Activated naive CD8-positive, alpha-beta T cell treated with anti-CD3 and anti-CD28 coated beads, Interleukin-2, amount 50 U/mL, for 24 hours (primary cell): ENCODE results near the gene TRIM65.
A peak's percentile ranks its signal among the peaks of the same experiment; 100 is the strongest.

Source experiments
- ATAC-seq: fragments of 150-1000 bp; cut with Tn5 transposase; one replicate; pipeline ENCODE4 v1.10.0; 2021
- DNase-seq: peaks from one replicate; pipeline ENCODE4 v3.0.0; 2021
- H3K27ac Mint-ChIP-seq: one replicate; pipeline ENCODE4 v1.8.0; 2021; ENCODE audit warnings: mild to moderate bottlenecking, mixed read lengths
- H3K27me3 Mint-ChIP-seq: one replicate; pipeline ENCODE4 v1.8.0; 2021; ENCODE audit warnings: mixed read lengths
- H3K36me3 Mint-ChIP-seq: one replicate; pipeline ENCODE4 v1.8.0; 2021; ENCODE audit warnings: low read depth, mixed read lengths
- H3K4me1 Mint-ChIP-seq: one replicate; pipeline ENCODE4 v1.8.0; 2021; ENCODE audit warnings: mixed read lengths
- H3K4me3 Mint-ChIP-seq: one replicate; pipeline ENCODE4 v1.8.0; 2021; ENCODE audit warnings: mild to moderate bottlenecking, moderate library complexity, mixed read lengths
- H3K9me3 Mint-ChIP-seq: one replicate; pipeline ENCODE4 v1.8.0; 2021; ENCODE audit warnings: mixed read lengths

Gene TRIM65

DNA sequence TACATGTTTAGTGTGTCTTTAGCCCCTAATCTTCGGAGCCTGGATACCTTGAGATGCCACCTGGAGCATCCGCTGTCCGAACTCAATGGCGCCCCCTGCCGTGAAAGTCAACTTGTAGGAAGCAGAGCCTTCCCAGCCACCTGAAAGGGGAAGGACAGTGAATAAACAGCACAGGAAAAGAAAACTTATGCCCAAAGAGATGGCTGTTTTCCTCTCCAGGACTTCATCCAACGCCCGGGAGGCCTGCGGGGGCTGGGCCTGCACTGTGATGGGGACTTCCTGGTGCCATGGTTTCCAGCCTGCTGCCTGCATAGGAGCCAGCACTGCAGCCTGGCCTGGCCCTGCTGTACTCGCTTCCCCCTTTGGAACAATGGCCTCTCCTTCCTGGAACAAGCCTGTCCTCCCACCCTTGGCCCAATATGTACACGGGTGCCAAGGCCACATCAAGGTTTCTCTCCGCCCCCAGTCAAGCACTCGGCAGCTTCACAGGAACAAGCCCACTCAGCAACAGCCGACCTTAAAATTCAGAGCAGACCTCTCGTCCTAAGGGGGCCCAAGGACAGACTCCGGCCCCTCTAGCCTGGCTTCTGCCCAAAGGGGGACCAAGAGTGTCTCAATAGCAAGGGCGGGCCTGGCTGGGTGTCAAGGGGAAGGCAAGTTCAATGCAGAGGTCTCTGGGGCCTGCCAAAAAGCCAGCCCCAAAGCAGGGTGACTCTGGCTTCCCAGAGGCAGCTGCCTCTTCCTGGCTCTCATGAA, 48.0 kb downstream of the TRIM65 start:
- DNase-seq (peak; percentile 89), ATAC-seq (no peak)
- Mint-ChIP-seq H3K36me3 (peaks cover 5% of the 10 kb centered on the region), H3K9me3 (no peaks in the 10 kb centered on the region), H3K27me3 (no peaks in the 10 kb centered on the region), H3K27ac (no peak overlapping the region), H3K4me3 (no peak overlapping the region), H3K4me1 (peaks cover 25% of the 10 kb centered on the region)

DNA sequence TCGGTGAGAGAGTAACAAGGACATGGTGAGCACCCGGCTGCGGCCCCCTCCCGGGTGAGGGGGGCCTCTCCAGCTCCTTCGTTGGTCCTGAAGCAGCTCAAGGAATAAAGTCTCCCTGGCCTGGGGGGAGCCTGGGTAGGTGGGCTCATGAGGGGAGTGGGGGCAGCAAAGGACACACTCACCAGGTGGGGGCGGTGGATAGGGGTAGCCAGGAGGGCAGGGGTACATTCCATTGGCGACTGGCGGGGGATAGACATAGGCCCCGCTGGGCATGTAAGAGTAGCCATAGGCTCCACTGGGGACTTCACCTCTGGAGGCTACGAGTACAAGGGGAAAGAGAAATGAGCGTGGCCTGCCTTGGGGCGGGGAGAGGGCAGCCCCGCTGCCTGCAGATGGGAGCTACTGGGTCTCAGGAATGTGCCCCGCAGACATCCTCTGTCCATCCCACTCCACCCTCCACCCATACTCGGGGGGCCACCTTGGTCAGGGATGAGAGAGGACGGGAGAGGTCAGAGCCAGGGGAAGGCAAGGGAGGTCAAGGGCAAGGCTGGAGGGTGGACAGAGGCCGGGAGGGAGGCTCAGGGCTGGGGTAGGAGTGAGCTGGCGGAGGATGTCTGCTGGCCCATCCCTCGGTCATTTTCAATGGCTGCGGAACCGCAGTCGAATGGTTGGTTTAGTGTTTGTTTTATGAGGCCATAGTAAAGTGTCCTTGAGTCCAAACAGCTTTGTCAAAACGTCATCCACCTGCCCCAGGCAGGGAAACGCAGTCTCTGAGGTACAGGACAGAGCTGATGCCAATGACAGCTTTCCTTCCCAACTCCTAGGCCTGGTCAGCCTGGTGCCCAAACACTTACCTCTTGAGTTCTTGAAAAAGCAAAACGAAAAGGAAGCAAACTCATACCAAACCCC, 48.9 kb downstream of the TRIM65 start:
- Mint-ChIP-seq H3K9me3 (no peaks in the 10 kb centered on the region), H3K36me3 (peaks cover 5% of the 10 kb centered on the region), H3K4me3 (no peak overlapping the region), H3K27ac (no peak overlapping the region), H3K27me3 (no peaks in the 10 kb centered on the region), H3K4me1 (peaks cover 19% of the 10 kb centered on the region)
- no peak for DNase-seq
- ATAC-seq = no peak

DNA sequence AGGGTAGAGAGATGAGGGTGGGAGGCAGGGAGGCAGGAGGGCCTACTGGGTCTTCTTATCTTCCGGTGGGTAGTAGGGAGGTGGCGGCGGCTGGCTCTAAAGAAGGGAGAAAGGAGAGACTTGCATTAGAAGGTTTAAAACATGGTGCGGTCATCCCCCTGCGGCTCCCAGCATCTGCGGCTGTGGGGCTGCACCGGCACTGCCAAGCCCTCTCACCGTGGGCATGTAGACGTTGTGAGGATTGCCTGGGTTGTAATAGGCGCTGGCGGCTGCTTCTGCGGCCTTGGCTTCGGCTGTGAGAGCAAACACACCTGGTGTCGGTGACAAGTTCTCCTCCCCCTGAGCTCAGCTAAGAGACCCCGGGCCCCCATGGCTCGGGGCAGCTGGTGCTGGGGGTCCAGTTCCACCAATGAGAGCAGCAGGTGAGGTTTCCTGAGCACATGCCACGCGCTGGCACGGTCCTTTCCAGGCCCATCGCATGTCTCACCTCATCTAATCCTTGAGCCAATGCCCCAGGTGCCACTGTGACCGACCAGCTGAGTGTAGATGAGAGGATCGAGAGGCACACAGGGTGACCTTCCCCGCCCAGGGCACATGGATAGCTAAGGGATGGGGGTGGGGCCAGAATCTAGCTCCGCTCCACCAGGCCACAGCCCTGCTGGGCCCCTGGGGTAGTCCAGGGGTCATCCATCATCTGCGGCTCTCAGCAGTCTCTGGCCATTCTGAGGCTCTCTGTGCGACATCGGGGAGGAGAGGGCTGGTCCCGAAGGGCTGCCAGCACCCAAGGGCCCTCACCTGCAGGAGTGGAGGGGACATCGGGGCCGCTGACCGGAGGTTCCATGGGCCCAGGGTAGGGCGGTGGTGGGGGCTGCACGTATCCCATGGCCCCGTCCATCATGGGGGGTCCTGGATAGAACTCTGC, 49.8 kb downstream of the TRIM65 start:
- H3K4me3 Mint-ChIP-seq = no peak overlapping the region
- no peak overlapping the region for H3K27ac Mint-ChIP-seq
- ATAC-seq (no peak), DNase-seq (no peak)
- no peaks in the 10 kb centered on the region for H3K9me3 Mint-ChIP-seq
- H3K27me3 Mint-ChIP-seq = no peaks in the 10 kb centered on the region
- peaks cover 8% of the 10 kb centered on the region for H3K36me3 Mint-ChIP-seq
- peaks cover 22% of the 10 kb centered on the region for H3K4me1 Mint-ChIP-seq

DNA sequence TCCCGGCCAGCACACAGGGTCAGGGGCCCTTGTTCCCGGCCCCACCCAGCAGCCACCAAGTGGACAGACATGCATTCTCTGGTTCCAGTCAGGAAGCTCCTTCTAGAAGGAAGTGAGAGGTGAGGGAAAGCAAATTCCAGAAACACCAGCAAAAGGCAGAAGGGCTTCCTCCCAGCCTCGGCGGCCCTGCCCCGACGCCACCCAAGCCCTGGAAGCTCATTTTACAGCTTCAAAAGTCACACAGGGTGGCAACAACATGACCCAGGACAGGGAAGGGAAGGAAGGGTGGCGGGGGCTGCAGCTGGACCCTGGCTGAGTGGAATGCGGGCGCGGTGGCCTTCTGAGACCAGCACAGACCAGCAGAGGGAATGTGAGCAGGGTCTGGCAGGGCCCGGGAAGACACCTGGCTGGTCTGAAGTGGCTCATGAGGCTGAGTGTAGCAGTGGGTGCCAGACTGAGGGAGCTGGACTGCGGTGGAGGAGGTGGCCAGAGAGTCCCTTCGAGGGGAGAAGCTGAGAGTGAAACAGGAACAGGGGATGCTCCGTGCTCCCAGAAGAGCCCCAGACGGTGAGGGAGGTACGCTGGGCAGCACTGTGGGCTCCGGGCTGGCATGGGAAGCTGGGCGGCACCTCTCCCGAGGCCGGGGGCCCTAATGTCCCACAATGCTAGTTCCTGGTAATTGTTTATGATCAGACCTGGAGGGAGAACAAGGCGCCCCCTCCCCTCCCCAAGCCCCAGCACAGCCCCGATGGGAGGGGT, 50.6 kb downstream of the TRIM65 start:
- no peaks in the 10 kb centered on the region for H3K27me3 Mint-ChIP-seq
- ATAC-seq (no peak), DNase-seq (no peak)
- H3K36me3 Mint-ChIP-seq = peaks cover 8% of the 10 kb centered on the region
- no peaks in the 10 kb centered on the region for H3K9me3 Mint-ChIP-seq
- peaks cover 23% of the 10 kb centered on the region for H3K4me1 Mint-ChIP-seq
- H3K27ac Mint-ChIP-seq = no peak overlapping the region
- no peak overlapping the region for H3K4me3 Mint-ChIP-seq

DNA sequence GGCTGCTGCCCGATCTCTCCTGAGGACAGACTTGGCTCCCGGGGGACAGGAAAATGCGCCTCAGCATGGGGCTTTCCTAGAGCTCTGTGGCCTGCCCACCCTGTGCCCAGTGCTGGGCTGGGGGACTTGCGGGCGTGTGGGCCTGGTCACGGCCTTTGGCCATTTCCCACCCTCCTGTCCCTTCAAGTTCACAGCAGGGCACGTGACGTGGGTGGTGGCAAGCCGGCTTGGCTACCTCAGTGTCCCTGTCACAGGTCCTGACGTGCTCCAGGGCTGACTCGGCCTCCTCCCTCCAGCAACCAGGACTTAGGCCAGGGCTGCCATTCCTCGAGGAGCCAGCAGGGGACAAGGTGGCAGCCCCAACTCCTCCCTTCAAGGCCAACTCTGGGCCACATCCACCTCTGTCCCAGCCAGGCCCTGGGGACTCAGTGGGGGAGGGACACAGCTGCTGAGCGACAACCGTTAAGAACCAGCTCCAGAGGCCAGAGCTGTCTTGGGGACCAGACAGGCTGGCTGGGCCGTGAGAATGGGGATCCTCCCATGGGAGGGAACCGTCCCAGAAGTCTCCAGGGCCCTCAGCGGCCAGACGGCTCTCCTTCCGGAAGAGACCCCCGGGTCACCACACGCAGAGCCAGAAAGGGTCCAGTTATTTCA, 51.6 kb downstream of the TRIM65 start:
- H3K36me3 Mint-ChIP-seq = peaks cover 8% of the 10 kb centered on the region
- peak overlapping the region; percentile 69 for H3K4me3 Mint-ChIP-seq
- no peaks in the 10 kb centered on the region for H3K9me3 Mint-ChIP-seq
- H3K4me1 Mint-ChIP-seq = peaks cover 23% of the 10 kb centered on the region
- peak; percentile 73 for ATAC-seq
- peak overlapping the region; percentile 72 for H3K27ac Mint-ChIP-seq
- H3K27me3 Mint-ChIP-seq = no peaks in the 10 kb centered on the region
- DNase-seq = peak; percentile 76

DNA sequence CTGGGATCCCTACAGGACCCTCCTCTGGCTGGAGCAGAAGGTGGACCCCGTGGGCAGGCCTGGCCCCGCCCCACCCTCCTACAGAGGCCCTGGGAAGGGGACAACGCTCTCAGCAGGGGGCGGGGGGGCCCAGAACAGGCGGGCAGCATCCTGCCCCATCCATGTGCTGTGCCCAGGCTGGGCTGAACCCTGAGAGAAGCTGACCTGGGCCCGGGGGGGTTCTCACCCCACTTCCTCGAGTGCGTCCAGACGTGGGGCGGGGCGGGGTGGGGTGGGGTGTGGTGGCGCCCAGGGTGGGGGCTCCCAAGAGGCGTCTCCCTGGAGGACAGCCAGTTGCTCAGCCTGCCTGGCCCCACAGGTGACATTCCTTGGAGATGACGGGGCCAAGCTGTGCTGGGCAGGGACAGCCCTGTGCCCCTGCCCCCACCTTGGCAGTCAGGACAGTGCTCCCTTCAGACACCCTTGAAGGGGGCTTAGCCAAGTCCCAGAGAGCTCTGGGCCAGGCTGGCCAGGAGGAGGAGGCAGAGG, 52.2 kb downstream of the TRIM65 start:
- ATAC-seq = peak; percentile 14
- H3K27ac Mint-ChIP-seq = peak overlapping the region; percentile 94
- no peaks in the 10 kb centered on the region for H3K9me3 Mint-ChIP-seq
- no peaks in the 10 kb centered on the region for H3K27me3 Mint-ChIP-seq
- peak overlapping the region; percentile 92 for H3K4me3 Mint-ChIP-seq
- no peak for DNase-seq
- peaks cover 5% of the 10 kb centered on the region for H3K36me3 Mint-ChIP-seq
- H3K4me1 Mint-ChIP-seq = peaks cover 23% of the 10 kb centered on the region

DNA sequence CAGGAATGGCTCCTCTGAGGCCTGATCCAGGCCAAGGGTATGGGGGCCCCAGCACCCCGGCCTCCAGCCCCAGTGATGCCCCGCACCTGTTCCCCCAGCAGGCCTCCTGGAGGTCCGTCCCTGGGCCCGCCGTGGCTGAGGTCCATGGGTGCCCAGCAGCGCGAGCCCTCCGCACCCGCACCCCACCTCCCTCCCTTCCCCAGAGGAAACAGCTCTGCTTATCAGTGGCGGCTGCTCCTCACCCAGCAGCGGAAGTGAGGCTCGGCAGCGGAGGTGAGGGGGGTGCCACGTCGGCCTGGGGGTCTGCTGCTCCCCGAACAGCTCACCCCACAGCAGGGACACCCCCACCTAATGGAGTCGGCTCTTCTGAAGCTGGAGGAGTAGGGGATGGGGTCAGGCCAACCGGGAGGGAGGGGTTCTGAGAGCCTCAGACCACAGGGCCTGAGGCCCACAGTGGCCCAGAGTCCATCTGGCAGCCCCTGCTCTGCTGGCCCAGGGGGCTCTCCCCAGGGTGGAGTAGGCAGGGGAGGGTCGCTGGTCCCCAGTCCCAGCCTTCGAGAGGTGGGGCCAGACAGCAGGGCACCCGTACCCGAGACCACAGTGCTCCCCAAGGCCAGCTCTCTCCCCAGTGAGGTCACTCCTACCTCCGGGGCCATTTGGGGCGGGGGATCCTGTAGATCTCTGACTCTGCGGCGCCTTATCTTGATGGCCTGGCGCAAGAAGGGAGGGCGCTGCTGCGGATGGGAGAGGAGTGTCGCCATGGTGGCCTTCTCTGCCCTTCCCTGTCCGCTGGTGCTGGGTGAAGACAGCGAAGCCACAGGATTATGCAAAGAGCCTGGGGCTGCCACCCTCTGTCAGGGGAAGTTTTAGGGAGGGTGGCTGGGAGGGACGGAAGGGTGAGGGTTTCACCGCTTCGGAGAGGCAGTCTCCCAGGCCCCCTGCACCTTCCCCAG, 52.9 kb downstream of the TRIM65 start, which contains the start of gene UNC13D:
UNC13D (minus strand) TSS at position 828 of the 953 bp plus-strand sequence; CDS start at position 761, 67 bp downstream.
- Mint-ChIP-seq H3K27me3 (no peaks in the 10 kb centered on the region), H3K36me3 (peaks cover 5% of the 10 kb centered on the region), H3K9me3 (no peaks in the 10 kb centered on the region), H3K4me3 (peak within 1 kb of the TSS; percentile 92), H3K4me1 (peaks cover 23% of the 10 kb centered on the region), H3K27ac (peak within 1 kb of the TSS; percentile 94)
- ATAC-seq (peak; percentile 58), DNase-seq (peak; percentile 66)

DNA sequence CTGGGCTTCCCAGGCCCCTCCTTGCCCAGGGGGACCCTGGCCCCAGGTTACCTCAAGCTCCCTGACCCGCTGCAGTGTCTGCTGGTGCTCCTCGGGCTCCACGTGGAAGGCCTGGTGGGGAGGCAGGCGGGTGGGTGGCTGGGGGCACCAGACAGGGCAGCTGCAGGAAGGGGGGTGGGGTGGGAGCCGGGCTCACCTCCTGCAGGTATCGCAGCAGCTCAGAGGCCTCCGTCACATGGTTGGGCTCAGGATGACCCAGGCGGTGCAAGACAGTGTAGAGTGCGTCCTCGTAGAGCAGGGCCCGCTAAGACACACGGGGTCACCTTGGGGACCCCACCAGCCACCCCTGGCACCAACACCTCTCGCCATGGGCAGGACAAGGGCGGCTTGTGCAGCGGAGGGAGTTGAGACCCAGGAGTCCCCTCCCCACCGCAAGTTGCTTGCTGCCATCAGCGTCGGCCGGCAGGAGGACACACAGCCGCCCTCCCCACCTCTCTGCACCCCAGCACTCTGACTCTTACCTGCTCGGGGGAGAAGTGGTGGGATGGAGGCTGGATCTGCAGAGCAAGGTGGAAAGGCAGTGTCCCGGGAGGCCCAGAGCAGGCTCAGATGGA, 53.7 kb downstream of the TRIM65 start:
- ATAC-seq (peak; percentile 7), DNase-seq (no peak)
- Mint-ChIP-seq H3K4me3 (peak overlapping the region; percentile 92), H3K27ac (peak overlapping the region; percentile 94), H3K4me1 (peaks cover 18% of the 10 kb centered on the region), H3K9me3 (no peaks in the 10 kb centered on the region), H3K36me3 (peaks cover 3% of the 10 kb centered on the region), H3K27me3 (no peaks in the 10 kb centered on the region)

DNA sequence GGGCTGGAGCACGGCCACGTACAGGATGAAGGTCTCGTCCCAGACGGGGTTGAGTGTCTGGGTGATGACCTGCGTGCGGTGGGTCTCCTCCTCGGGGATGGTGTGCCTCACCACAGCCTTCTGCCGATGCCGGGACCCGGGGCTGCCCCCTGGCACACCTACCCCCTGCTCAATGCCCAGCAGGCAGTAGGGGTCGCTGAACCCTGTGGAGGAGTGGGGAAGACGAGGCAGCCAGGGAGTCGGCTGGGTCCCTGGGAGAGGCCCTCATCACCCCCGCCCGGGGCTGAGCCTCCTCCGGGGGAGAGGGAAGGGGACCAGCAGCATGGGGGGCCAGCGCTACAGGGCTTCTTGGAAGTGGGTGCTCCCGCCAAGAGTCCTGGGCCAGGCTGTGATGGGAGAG, 54.3 kb downstream of the TRIM65 start:
- no peaks in the 10 kb centered on the region for H3K9me3 Mint-ChIP-seq
- H3K27ac Mint-ChIP-seq = peak overlapping the region; percentile 59
- H3K4me3 Mint-ChIP-seq = peak overlapping the region; percentile 92
- H3K27me3 Mint-ChIP-seq = no peaks in the 10 kb centered on the region
- no peak for DNase-seq
- H3K36me3 Mint-ChIP-seq = peaks cover 7% of the 10 kb centered on the region
- ATAC-seq = no peak
- peaks cover 18% of the 10 kb centered on the region for H3K4me1 Mint-ChIP-seq

DNA sequence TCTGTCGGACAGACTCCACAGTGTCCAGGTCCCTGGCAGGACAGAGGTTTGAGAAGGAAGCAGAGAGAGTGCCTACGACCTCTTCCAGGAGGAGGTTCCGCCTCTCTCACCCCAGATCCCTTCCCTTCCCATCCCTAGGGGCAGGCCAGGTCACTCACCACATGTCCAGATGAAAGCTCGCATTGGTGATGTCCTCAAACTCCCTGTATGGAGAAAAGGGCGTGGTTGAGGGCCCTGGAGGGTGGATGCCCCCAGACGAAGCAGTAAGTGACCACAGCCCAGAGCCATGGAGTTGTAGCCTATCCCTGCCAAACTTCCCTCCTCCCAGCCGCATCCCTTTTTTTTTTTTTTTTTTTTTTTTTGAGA, 56.0 kb downstream of the TRIM65 start:
- Mint-ChIP-seq H3K27ac (no peak overlapping the region), H3K27me3 (no peaks in the 10 kb centered on the region), H3K36me3 (peaks cover 8% of the 10 kb centered on the region), H3K4me1 (peaks cover 18% of the 10 kb centered on the region), H3K4me3 (no peak overlapping the region), H3K9me3 (no peaks in the 10 kb centered on the region)
- ATAC-seq (no peak), DNase-seq (no peak)

DNA sequence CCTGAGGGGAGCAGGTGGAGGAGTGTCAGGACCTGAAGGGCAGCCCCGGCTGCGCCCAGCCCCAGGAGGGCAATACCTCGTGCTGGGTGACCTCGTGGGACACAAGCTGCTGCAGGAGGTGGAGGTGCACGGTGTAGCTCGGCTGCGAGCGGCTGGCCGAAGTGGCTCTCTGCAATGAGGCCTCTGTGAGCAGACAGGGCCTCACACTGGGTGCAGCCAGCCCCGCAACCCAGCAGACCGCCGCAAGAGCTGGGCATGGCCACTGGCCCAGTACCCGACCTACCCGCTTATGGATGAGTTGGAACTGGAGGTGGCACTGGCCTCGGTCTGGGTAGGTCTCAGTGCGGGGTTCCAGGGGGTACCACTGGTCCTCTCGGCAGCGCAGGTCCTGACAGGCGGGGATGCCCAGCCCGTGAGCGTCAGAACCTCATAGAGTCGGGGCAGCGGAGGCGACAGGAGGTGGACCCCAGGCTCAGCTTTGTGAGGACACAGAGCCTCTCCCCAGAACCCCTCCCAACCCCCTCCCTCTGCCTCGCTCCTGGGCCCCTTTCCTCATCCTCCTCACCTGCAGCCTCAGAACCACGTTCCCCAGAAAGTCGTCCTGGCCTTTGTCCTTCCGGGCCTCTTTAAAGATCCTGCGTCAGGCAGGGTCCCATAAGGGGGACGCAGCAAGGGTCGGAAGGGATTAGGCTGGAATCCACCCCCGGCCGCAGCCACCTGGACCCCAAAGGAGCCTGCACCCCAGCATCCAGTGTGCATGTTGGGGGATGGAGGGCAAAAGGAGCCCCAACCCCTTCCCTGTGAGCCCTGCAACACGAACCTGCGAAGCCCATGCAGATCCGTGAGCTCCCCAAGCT, 56.6 kb downstream of the TRIM65 start:
- Mint-ChIP-seq H3K9me3 (no peaks in the 10 kb centered on the region), H3K4me1 (peaks cover 13% of the 10 kb centered on the region), H3K4me3 (no peak overlapping the region), H3K36me3 (peaks cover 8% of the 10 kb centered on the region), H3K27me3 (no peaks in the 10 kb centered on the region), H3K27ac (no peak overlapping the region)
- DNase-seq (no peak), ATAC-seq (no peak)
